Endodermal cell (in vitro differentiated cells): ENCODE results near the gene CACNB1. TPM values are rescaled to one million over a fixed set of nuclear protein-coding genes. Genes with fewer than 3 reads are reported as not detected.

Experiments
- DNase-seq: peaks from one replicate; pipeline ENCODE4 v3.0.0-alpha.2; 2017
- H3K27ac ChIP-seq: 2 replicates; pipeline ENCODE4 v1.5.1; 2013; ENCODE audit warnings: mild to moderate bottlenecking, low read depth, low read length, moderate library complexity
- H3K27me3 ChIP-seq: 2 replicates; pipeline ENCODE4 v1.6.1; 2013; ENCODE audit warnings: mild to moderate bottlenecking, low read length, moderate library complexity; ENCODE audit not compliant: insufficient read depth, control insufficient read depth, poor library complexity, severe bottlenecking
- H3K36me3 ChIP-seq: 2 replicates; pipeline ENCODE4 v1.7.0; 2013; ENCODE audit warnings: mild to moderate bottlenecking, low read length, moderate library complexity; ENCODE audit not compliant: control insufficient read depth, insufficient read depth
- H3K4me1 ChIP-seq: one replicate; pipeline ENCODE4 v1.7.0; 2013; ENCODE audit warnings: low read length; ENCODE audit not compliant: control insufficient read depth, insufficient read depth
- H3K4me3 ChIP-seq: 2 replicates; pipeline ENCODE4 v1.5.1; 2013; ENCODE audit warnings: mild to moderate bottlenecking, low read length, moderate library complexity
- H3K9ac ChIP-seq: 2 replicates; pipeline ENCODE4 v1.6.1; 2013; ENCODE audit warnings: mild to moderate bottlenecking, low read length, moderate library complexity; ENCODE audit not compliant: poor library complexity, severe bottlenecking; ENCODE audit errors: extremely low read depth
- H3K9me3 ChIP-seq: 2 replicates; pipeline ENCODE4 v1.6.1; 2013; ENCODE audit warnings: mild to moderate bottlenecking, low read length, moderate library complexity; ENCODE audit not compliant: control insufficient read depth
- H3K27ac Mint-ChIP-seq: 2 replicates; pipeline ENCODE4 v1.8.0; 2020; ENCODE audit warnings: mixed read lengths
- H3K27me3 Mint-ChIP-seq: 2 replicates; pipeline ENCODE4 v1.8.0; 2021; ENCODE audit warnings: mild to moderate bottlenecking, mixed read lengths; ENCODE audit not compliant: insufficient read depth
- H3K36me3 Mint-ChIP-seq: 2 replicates; pipeline ENCODE4 v1.8.0; 2020; ENCODE audit warnings: low read depth, mixed read lengths
- H3K4me1 Mint-ChIP-seq: 2 replicates; pipeline ENCODE4 v1.8.0; 2020; ENCODE audit warnings: mixed read lengths
- H3K4me3 Mint-ChIP-seq: 2 replicates; pipeline ENCODE4 v1.8.0; 2020; ENCODE audit warnings: mild to moderate bottlenecking, moderate library complexity, mixed read lengths
- H3K9me3 Mint-ChIP-seq: 2 replicates; pipeline ENCODE4 v1.8.0; 2020; ENCODE audit warnings: mild to moderate bottlenecking, mixed read lengths
- CTCF ChIP-seq: fragments of 200-600 bp; sonication (generic); conservative IDR thresholded peaks from 2 replicates; pipeline ENCODE4 v1.5.0; 2021; ENCODE audit warnings: antibody characterized with exemption, mild to moderate bottlenecking
- WGBS, 2 experiments: methylation state at CpG; one replicate each; pipeline versions ENCODE4 v1.1.5 to v1.1.7; 2013; ENCODE audit warnings: missing lambda C conversion rate in 2 of 2, mixed read lengths in 1 of 2; ENCODE audit not compliant: insufficient coverage in 1 of 2, insufficient read length in 1 of 2; 5-methylcytosine and 5-hydroxymethylcytosine counted together
- total RNA-seq, 2 donors: library from RNA; stranded (reverse); fragmentation: NEBNext Ultra II Directional in 1 of 2; extraction: Animal tissue kit (Norgen Biotek cat#: 25700) in 1 of 2; gene quantifications; 2 replicates in 1 of 2; 3 replicates in 1 of 2; pipeline ENCODE4 v1.2.1, GENCODE V29; 2021

Gene CACNB1
- total RNA-seq, 2 donors from 2014 or later = 12.2 to 13.2 TPM

GRCh38 chr17:39171933-39172332 lies 25.5 kb downstream of the CACNB1 start:
- peaks cover 2% of the 10 kb centered on the region for H3K27me3 ChIP-seq
- peaks cover 7% of the 10 kb centered on the region for H3K36me3 ChIP-seq
- no peaks in the 10 kb centered on the region for H3K4me1 ChIP-seq
- H3K36me3 Mint-ChIP-seq = peaks cover 6% of the 10 kb centered on the region
- H3K4me3 Mint-ChIP-seq = no peak overlapping the region
- no peak for TF ChIP-seq CTCF
- no peaks in the 10 kb centered on the region for H3K9me3 ChIP-seq
- no peak overlapping the region for H3K4me3 ChIP-seq
- no peak overlapping the region for H3K27ac Mint-ChIP-seq
- DNase-seq = peak; percentile 66
- H3K4me1 Mint-ChIP-seq = peaks cover 11% of the 10 kb centered on the region
- WGBS, 2 experiments = 87 to 100% methylated on average over 1 to 5 of the region's 5 CpGs
- H3K27ac ChIP-seq = no peak overlapping the region
- peaks cover 16% of the 10 kb centered on the region for H3K27me3 Mint-ChIP-seq
- H3K9me3 Mint-ChIP-seq = peaks cover 7% of the 10 kb centered on the region
- H3K9ac ChIP-seq = no peak overlapping the region

- no peak for TF ChIP-seq CTCF
- Histone ChIP-seq H3K4me1 (no peaks in the 10 kb centered on the region), H3K9ac (no peak overlapping the region), H3K4me3 (no peak overlapping the region), H3K36me3 (no peaks in the 10 kb centered on the region), H3K27ac (no peak overlapping the region), H3K27me3 (peaks cover 16% of the 10 kb centered on the region), H3K9me3 (no peaks in the 10 kb centered on the region)
- WGBS, 2 experiments = 91 to 97% methylated on average over 3 to 6 of the region's 6 CpGs
- Mint-ChIP-seq H3K4me1 (peaks cover 16% of the 10 kb centered on the region), H3K36me3 (peaks cover 1% of the 10 kb centered on the region), H3K27me3 (peaks cover 30% of the 10 kb centered on the region), H3K27ac (no peak overlapping the region), H3K9me3 (peaks cover 7% of the 10 kb centered on the region), H3K4me3 (no peak overlapping the region)
- no peak for DNase-seq
Measured at GRCh38 chr17:39170558-39170957, 26.9 kb downstream of the CACNB1 start.

GRCh38 chr17:39170109-39170508 lies 27.4 kb downstream of the CACNB1 start:
- DNase-seq = no peak
- Mint-ChIP-seq H3K4me3 (no peak overlapping the region), H3K9me3 (peaks cover 7% of the 10 kb centered on the region), H3K27ac (no peak overlapping the region), H3K4me1 (peaks cover 14% of the 10 kb centered on the region), H3K36me3 (peaks cover 1% of the 10 kb centered on the region), H3K27me3 (peaks cover 35% of the 10 kb centered on the region)
- no peaks in the 10 kb centered on the region for H3K9me3 ChIP-seq
- 93 to 95% methylated on average over 4 of the region's 4 CpGs for WGBS, 2 experiments
- no peak overlapping the region for H3K27ac ChIP-seq
- no peaks in the 10 kb centered on the region for H3K4me1 ChIP-seq
- H3K27me3 ChIP-seq = peaks cover 20% of the 10 kb centered on the region
- H3K36me3 ChIP-seq = no peaks in the 10 kb centered on the region
- H3K9ac ChIP-seq = no peak overlapping the region
- H3K4me3 ChIP-seq = no peak overlapping the region
- TF ChIP-seq CTCF = no peak
